ENCODE results near the gene DCDC2C.

- TF ChIP-seq, protein P1, sequence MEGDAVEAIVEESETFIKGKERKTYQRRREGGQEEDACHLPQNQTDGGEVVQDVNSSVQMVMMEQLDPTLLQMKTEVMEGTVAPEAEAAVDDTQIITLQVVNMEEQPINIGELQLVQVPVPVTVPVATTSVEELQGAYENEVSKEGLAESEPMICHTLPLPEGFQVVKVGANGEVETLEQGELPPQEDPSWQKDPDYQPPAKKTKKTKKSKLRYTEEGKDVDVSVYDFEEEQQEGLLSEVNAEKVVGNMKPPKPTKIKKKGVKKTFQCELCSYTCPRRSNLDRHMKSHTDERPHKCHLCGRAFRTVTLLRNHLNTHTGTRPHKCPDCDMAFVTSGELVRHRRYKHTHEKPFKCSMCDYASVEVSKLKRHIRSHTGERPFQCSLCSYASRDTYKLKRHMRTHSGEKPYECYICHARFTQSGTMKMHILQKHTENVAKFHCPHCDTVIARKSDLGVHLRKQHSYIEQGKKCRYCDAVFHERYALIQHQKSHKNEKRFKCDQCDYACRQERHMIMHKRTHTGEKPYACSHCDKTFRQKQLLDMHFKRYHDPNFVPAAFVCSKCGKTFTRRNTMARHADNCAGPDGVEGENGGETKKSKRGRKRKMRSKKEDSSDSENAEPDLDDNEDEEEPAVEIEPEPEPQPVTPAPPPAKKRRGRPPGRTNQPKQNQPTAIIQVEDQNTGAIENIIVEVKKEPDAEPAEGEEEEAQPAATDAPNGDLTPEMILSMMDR (IDR thresholded peaks at IDR 0.05; ENCODE audit: low read length), result no peak
- TF ChIP-seq EZH2 (IDR thresholded peaks at IDR 0.05; ENCODE audit: borderline replicate concordance, low read length), result no peak
Observed at GRCh38 chr2:3785890-3786273, 82.5 kb downstream of the DCDC2C start.
